UCSD-AML1 (cell line): ENCODE results near the gene SOAT2.
"Not testable (repeated sequence)": the region's sequence is repeated elsewhere in the genome, so short reads cannot be mapped to it uniquely, and the experiment has no call there.

Source experiments
- DNase-seq: peaks from one replicate; lab custom pipeline; 2025; ENCODE audit not compliant: unreplicated experiment; lab: John Stamatoyannopoulos, UW

SOAT2 gene

GRCh38 chr12:53101931-53102781, 1.1 kb upstream of the SOAT2 start:
- no peak for DNase-seq

GRCh38 chr12:53103860-53104305, 597 bp downstream of the SOAT2 start:
- peak; percentile 75 for DNase-seq

DNA sequence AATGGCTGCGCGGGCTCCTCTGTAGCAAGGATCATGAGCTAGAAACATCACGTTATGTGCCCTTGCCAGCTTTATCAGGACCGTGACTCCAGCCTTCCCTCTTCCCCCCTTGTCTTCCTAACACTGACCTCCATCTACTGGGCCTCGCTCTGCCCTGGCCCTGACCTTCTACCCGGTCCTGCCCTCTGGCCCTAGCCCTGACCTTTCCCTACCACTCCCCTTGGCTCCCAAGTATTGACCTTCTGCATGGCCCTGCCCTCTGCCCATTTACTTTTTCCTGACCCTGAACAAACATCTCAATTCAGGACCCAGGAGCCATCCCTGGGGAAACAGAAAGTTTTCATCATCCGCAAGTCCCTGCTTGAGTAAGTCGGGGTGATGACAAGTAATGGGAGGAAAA, 2.0 kb downstream of the SOAT2 start:
- no peak for DNase-seq

DNA sequence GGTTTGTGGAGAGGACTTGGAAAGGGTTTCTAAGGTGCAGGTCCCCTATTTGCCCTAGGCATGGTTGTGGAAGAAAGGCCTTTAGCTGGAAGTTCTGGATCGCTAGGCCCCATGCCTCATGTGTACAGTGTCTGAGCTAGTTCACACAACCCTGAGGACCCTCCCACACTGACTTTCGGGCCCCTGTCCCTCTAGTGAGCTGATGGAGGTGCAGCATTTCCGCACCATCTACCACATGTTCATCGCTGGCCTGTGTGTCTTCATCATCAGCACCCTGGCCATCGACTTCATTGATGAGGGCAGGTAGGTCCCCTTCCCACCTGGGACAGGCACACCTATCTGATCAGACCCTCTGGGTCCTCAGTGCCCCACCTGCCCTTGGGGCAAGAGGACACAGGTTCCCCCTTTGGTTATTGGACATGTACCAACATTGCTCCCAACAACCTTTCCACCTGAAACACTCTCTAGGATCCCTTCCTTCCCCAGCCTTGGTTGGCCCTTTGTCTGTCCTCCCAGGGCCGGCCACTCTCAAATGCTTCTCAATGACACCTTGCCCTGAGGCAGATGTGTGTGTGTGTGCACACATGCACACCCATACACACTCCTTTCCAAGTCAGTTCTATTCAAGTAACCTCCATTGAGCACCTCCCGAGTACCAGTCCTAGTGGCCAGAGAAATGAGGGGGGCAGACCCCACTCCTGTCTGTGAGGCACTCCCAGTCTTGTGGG, 2.6 kb downstream of the SOAT2 start:
- DNase-seq: no peak

DNA sequence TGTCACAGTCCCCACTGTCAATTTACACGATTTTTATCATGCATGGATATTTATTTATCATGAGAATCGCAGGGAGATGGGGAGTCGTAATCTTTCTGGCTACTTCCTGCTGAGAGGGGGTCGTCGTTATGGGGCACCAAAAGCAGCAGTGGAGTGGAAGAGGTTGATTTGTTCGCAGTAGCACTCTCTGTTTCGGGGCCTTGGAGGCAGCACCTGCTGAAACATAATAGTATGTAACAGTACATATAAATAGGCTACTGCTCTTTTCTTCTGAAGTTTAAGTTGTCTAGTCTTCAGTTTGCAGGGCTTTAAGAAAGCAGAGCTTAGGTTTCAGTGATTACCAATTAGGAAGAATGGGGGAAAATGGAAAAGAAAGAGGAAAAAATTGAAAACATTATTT, 3.8 kb downstream of the SOAT2 start:
- DNase-seq: no peak

- DNase-seq: not testable (repeated sequence)
Observed at GRCh38 chr12:53112431-53112830, 9.1 kb downstream of the SOAT2 start.

DNA sequence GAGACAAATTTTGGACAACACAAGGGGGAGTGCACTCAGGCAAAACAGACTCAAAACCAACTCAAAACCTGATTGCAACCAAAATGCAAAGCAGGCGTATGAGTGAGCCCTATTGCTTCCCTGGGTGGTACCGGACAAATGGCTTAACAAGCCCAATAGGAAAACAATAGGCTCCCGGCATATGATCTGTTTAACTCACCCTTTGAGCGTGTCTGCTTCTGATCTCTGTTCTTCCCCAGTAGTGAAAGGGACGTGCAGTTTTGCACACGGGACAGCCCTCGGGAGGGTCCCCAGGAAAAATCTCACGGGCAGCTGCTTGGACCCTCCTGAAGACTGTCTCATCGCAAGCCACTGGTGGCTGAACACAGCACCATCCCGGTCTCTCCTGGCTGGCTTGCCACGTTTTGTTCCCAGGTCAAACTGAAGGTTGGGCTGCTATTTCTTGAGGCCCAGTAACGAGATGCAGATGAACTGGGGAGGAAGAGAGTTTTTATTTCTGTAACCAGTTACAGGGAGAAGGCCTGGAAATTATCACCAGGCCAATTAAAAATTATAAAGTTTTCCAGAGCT, 9.9 kb downstream of the SOAT2 start:
- no peak for DNase-seq

- DNase-seq: no peak
Observed at GRCh38 chr12:53113951-53114350, 10.7 kb downstream of the SOAT2 start.

DNA sequence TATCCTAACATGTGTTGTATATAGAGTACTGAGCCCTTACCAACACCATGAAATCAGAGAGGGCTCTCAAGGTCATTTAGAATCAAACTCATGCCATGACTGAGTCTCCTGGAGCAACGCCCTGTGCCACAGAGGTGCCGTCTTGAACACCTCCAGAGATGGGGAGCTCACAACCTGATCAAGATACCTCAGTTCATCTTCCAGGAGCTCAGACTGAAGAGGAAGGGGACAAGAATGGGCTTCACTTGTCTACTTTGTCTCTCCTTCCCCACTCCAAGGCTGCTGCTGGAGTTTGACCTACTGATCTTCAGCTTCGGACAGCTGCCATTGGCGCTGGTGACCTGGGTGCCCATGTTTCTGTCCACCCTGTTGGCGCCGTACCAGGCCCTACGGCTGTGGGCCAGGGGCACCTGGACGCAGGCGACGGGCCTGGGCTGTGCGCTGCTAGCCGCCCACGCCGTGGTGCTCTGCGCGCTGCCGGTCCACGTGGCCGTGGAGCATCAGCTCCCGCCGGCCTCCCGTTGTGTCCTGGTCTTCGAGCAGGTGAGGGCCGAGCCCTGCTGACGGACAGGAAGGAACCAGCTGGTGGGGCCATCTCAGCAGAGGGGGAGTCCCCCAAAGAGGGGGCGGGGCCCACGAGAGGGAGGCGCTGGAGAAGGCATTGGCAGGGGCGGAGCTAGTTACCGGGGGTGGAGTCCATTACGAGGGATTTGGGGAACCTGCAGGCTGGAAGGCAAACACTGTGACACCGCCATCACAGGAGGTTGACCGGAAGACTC, 12.0 kb downstream of the SOAT2 start:
- DNase-seq: no peak

- DNase-seq: no peak
Observed at GRCh38 chr12:53115891-53116648, 12.8 kb downstream of the SOAT2 start.

GRCh38 chr12:53118751-53119300, 15.5 kb downstream of the SOAT2 start:
- no peak for DNase-seq

GRCh38 chr12:53120685-53121525, 17.6 kb downstream of the SOAT2 start:
- no peak for DNase-seq

GRCh38 chr12:53122961-53123468, 19.7 kb downstream of the SOAT2 start:
- no peak for DNase-seq

GRCh38 chr12:53123578-53124351, 20.5 kb downstream of the SOAT2 start:
- no peak for DNase-seq

- DNase-seq: no peak
Observed at GRCh38 chr12:53124352-53124723, 21.1 kb downstream of the SOAT2 start.

GRCh38 chr12:53127169-53127568, 23.9 kb downstream of the SOAT2 start:
- DNase-seq: no peak

- no peak for DNase-seq
Observed at GRCh38 chr12:53128780-53129569, 25.7 kb downstream of the SOAT2 start.

DNA sequence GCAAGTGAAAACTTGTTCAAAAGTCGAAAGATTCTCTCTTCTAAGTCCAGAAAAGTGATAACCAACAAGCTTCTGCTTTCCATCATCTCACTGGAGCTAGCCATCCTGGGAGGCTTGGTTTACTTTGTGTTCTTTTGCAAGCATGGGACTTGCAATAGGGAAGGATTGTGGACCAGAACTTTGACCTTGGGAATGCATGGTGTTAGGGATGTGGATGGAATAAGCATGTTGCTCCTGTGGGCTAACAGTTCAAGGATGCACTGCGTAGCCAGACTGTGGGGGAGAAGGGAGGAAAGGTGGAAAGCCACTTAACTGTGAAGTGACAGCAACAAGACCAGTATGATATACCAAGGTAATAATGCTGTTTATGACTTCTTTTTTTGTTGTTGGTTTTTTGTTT, 28.6 kb downstream of the SOAT2 start:
- DNase-seq: no peak
